ENCODE data around the gene TGM4.

Gene TGM4

GRCh38 chr3:44860117-44860516, 14.3 kb upstream of the TGM4 start:
- Histone ChIP-seq H3K27ac (replicated peaks; ENCODE audit: low read length) (no peak overlapping the region), H2BK12ac (ENCODE audit: low read length) (no peak overlapping the region), H2AK5ac (ENCODE audit: low read depth, low read length) (no peak overlapping the region), H3K4me1 (ENCODE audit: control insufficient read depth in 2 of 2, insufficient read depth in 1 of 2, low read depth in 1 of 2, low read length in 2 of 2) (peaks cover 0 to 4% of the 10 kb centered on the region in 2 donors), H3K4me3 (ENCODE audit: low read length in 2 of 2) (no peak overlapping the region), H4K8ac (ENCODE audit: low read depth, low read length) (no peak overlapping the region), H3K9me3 (replicated peaks in 1 of 2; ENCODE audit: control insufficient read depth in 2 of 2, insufficient read depth in 1 of 2, low read depth in 1 of 2, low read length in 2 of 2) (no peaks in the 10 kb centered on the region), H3K4me2 (ENCODE audit: insufficient read depth, low read length, poor library complexity, severe bottlenecking) (no peak overlapping the region), H4K91ac (ENCODE audit: low read depth, low read length, poor library complexity) (no peak overlapping the region), H3K18ac (ENCODE audit: low read length) (no peak overlapping the region), H2BK15ac (ENCODE audit: low read length) (no peak overlapping the region), H2AFZ (ENCODE audit: low read length) (no peak overlapping the region), H3K27me3 (ENCODE audit: control insufficient read depth in 3 of 3, insufficient read depth in 3 of 3, low read depth in 1 of 3, low read length in 3 of 3) (no peaks in the 10 kb centered on the region), H2BK5ac (ENCODE audit: low read length) (no peak overlapping the region), H2BK120ac (ENCODE audit: low read depth, low read length) (no peak overlapping the region), H3K4ac (ENCODE audit: low read length) (no peak overlapping the region), H3K36me3 (replicated peaks in 1 of 2; ENCODE audit: control insufficient read depth in 2 of 2, insufficient read depth in 2 of 2, low read length in 2 of 2) (peaks cover 2 to 69% of the 10 kb centered on the region in 2 donors), H3K14ac (ENCODE audit: low read length) (no peak overlapping the region), H3K23ac (ENCODE audit: low read depth, low read length, poor library complexity) (no peak overlapping the region), H3K79me1 (ENCODE audit: low read depth, low read length) (no peaks in the 10 kb centered on the region), H3K9ac (ENCODE audit: low read depth, low read length, poor library complexity) (no peak overlapping the region)
- no peak for DNase-seq (ENCODE audit: low spot score)
- no CpG with 5 or more reads among the region's 4 CpGs for WGBS, 2 donors (ENCODE audit: extremely low coverage in 2 of 2, insufficient read length in 2 of 2, insufficient replicate concordance in 1 of 2)

GRCh38 chr3:44861412-44862225, 12.8 kb upstream of the TGM4 start, which contains the start of gene TMEM42:
Gene TMEM42 (plus strand): TSS chr3:44861912. CDS start chr3:44861925, 13 bp downstream.
- H3K4ac ChIP-seq (ENCODE audit: low read length): peak within 1 kb of the TSS; percentile 29
- no peak within 1 kb of the TSS for H2BK5ac ChIP-seq (ENCODE audit: low read length)
- peaks cover 0 to 4% of the 10 kb centered on the region in 2 donors for H3K4me1 ChIP-seq (ENCODE audit: control insufficient read depth in 2 of 2, insufficient read depth in 1 of 2, low read depth in 1 of 2, low read length in 2 of 2)
- peak within 1 kb of the TSS; percentile 93 for H3K18ac ChIP-seq (ENCODE audit: low read length)
- peak within 1 kb of the TSS; percentile 74 for H3K27ac ChIP-seq (replicated peaks; ENCODE audit: low read length)
- H3K9me3 ChIP-seq (replicated peaks in 1 of 2; ENCODE audit: control insufficient read depth in 2 of 2, insufficient read depth in 1 of 2, low read depth in 1 of 2, low read length in 2 of 2): no peaks in the 10 kb centered on the region
- peaks cover 6 to 74% of the 10 kb centered on the region in 2 donors for H3K36me3 ChIP-seq (replicated peaks in 1 of 2; ENCODE audit: control insufficient read depth in 2 of 2, insufficient read depth in 2 of 2, low read length in 2 of 2)
- H2AFZ ChIP-seq (ENCODE audit: low read length): no peak within 1 kb of the TSS
- no peak within 1 kb of the TSS for H4K8ac ChIP-seq (ENCODE audit: low read depth, low read length)
- H3K27me3 ChIP-seq (ENCODE audit: control insufficient read depth in 3 of 3, insufficient read depth in 3 of 3, low read depth in 1 of 3, low read length in 3 of 3): no peaks in the 10 kb centered on the region
- no peak within 1 kb of the TSS for H2BK120ac ChIP-seq (ENCODE audit: low read depth, low read length)
- no peak within 1 kb of the TSS for H3K23ac ChIP-seq (ENCODE audit: low read depth, low read length, poor library complexity)
- no peak within 1 kb of the TSS for H3K14ac ChIP-seq (ENCODE audit: low read length)
- H3K9ac ChIP-seq (ENCODE audit: low read depth, low read length, poor library complexity): peak within 1 kb of the TSS; percentile 84
- no peak within 1 kb of the TSS for H2AK5ac ChIP-seq (ENCODE audit: low read depth, low read length)
- peak within 1 kb of the TSS in 1 of 2 donors; percentile 92 for H3K4me3 ChIP-seq (ENCODE audit: low read length in 2 of 2)
- peak within 1 kb of the TSS; percentile 70 for H3K4me2 ChIP-seq (ENCODE audit: insufficient read depth, low read length, poor library complexity, severe bottlenecking)
- no peak within 1 kb of the TSS for H4K91ac ChIP-seq (ENCODE audit: low read depth, low read length, poor library complexity)
- WGBS, 2 donors (ENCODE audit: extremely low coverage in 2 of 2, insufficient read length in 2 of 2, insufficient replicate concordance in 1 of 2): no CpG with 5 or more reads among the region's 91 CpGs
- no peaks in the 10 kb centered on the region for H3K79me1 ChIP-seq (ENCODE audit: low read depth, low read length)
- no peak within 1 kb of the TSS for H2BK15ac ChIP-seq (ENCODE audit: low read length)
- DNase-seq (ENCODE audit: low spot score): peak; percentile 83
- H2BK12ac ChIP-seq (ENCODE audit: low read length): no peak within 1 kb of the TSS

- H3K23ac ChIP-seq (ENCODE audit: low read depth, low read length, poor library complexity): no peak overlapping the region
- H3K4me2 ChIP-seq (ENCODE audit: insufficient read depth, low read length, poor library complexity, severe bottlenecking): peak overlapping the region; percentile 70
- H3K18ac ChIP-seq (ENCODE audit: low read length): no peak overlapping the region
- H3K4me1 ChIP-seq (ENCODE audit: control insufficient read depth in 2 of 2, insufficient read depth in 1 of 2, low read depth in 1 of 2, low read length in 2 of 2): peaks cover 0 to 4% of the 10 kb centered on the region in 2 donors
- no peaks in the 10 kb centered on the region for H3K9me3 ChIP-seq (replicated peaks in 1 of 2; ENCODE audit: control insufficient read depth in 2 of 2, insufficient read depth in 1 of 2, low read depth in 1 of 2, low read length in 2 of 2)
- peak overlapping the region; percentile 84 for H3K9ac ChIP-seq (ENCODE audit: low read depth, low read length, poor library complexity)
- no peaks in the 10 kb centered on the region for H3K27me3 ChIP-seq (ENCODE audit: control insufficient read depth in 3 of 3, insufficient read depth in 3 of 3, low read depth in 1 of 3, low read length in 3 of 3)
- no peak overlapping the region for H3K14ac ChIP-seq (ENCODE audit: low read length)
- peak; percentile 8 for DNase-seq (ENCODE audit: low spot score)
- no peak overlapping the region for H2BK120ac ChIP-seq (ENCODE audit: low read depth, low read length)
- no peak overlapping the region for H2AFZ ChIP-seq (ENCODE audit: low read length)
- no CpG with 5 or more reads among the region's 25 CpGs for WGBS, 2 donors (ENCODE audit: extremely low coverage in 2 of 2, insufficient read length in 2 of 2, insufficient replicate concordance in 1 of 2)
- H2BK15ac ChIP-seq (ENCODE audit: low read length): no peak overlapping the region
- no peak overlapping the region for H3K27ac ChIP-seq (replicated peaks; ENCODE audit: low read length)
- no peak overlapping the region for H2AK5ac ChIP-seq (ENCODE audit: low read depth, low read length)
- no peak overlapping the region for H2BK12ac ChIP-seq (ENCODE audit: low read length)
- no peak overlapping the region for H3K4ac ChIP-seq (ENCODE audit: low read length)
- H4K8ac ChIP-seq (ENCODE audit: low read depth, low read length): no peak overlapping the region
- no peaks in the 10 kb centered on the region for H3K79me1 ChIP-seq (ENCODE audit: low read depth, low read length)
- H3K36me3 ChIP-seq (replicated peaks in 1 of 2; ENCODE audit: control insufficient read depth in 2 of 2, insufficient read depth in 2 of 2, low read length in 2 of 2): peaks cover 7 to 76% of the 10 kb centered on the region in 2 donors
- peak overlapping the region in 1 of 2 donors; percentile 84 for H3K4me3 ChIP-seq (ENCODE audit: low read length in 2 of 2)
- H4K91ac ChIP-seq (ENCODE audit: low read depth, low read length, poor library complexity): no peak overlapping the region
- H2BK5ac ChIP-seq (ENCODE audit: low read length): no peak overlapping the region
These were observed 12.2 kb upstream of the TGM4 start for GRCh38 chr3:44862226-44862637.

- Histone ChIP-seq H3K36me3 (replicated peaks in 1 of 2; ENCODE audit: control insufficient read depth in 2 of 2, insufficient read depth in 2 of 2, low read length in 2 of 2) (peaks cover 7 to 71% of the 10 kb centered on the region in 2 donors), H4K91ac (ENCODE audit: low read depth, low read length, poor library complexity) (no peak overlapping the region)
- no CpG with 5 or more reads among the region's 7 CpGs for WGBS, 2 donors (ENCODE audit: extremely low coverage in 2 of 2, insufficient read length in 2 of 2, insufficient replicate concordance in 1 of 2)
These were observed 9.0 kb upstream of the TGM4 start for GRCh38 chr3:44865272-44866035.

More at GRCh38 chr3:44865272-44866035, 9.0 kb upstream of the TGM4 start:
- Histone ChIP-seq H3K4me2 (ENCODE audit: insufficient read depth, low read length, poor library complexity, severe bottlenecking) (no peak overlapping the region), H3K14ac (ENCODE audit: low read length) (no peak overlapping the region), H2BK15ac (ENCODE audit: low read length) (no peak overlapping the region), H2AFZ (ENCODE audit: low read length) (no peak overlapping the region), H3K27ac (replicated peaks; ENCODE audit: low read length) (no peak overlapping the region), H2BK120ac (ENCODE audit: low read depth, low read length) (no peak overlapping the region), H3K9me3 (replicated peaks in 1 of 2; ENCODE audit: control insufficient read depth in 2 of 2, insufficient read depth in 1 of 2, low read depth in 1 of 2, low read length in 2 of 2) (peaks cover 0 to 6% of the 10 kb centered on the region in 2 donors), H3K4me1 (ENCODE audit: control insufficient read depth in 2 of 2, insufficient read depth in 1 of 2, low read depth in 1 of 2, low read length in 2 of 2) (peaks cover 0 to 4% of the 10 kb centered on the region in 2 donors), H3K23ac (ENCODE audit: low read depth, low read length, poor library complexity) (peak overlapping the region; percentile 35), H2BK12ac (ENCODE audit: low read length) (no peak overlapping the region), H3K9ac (ENCODE audit: low read depth, low read length, poor library complexity) (no peak overlapping the region), H2BK5ac (ENCODE audit: low read length) (no peak overlapping the region), H3K27me3 (ENCODE audit: control insufficient read depth in 3 of 3, insufficient read depth in 3 of 3, low read depth in 1 of 3, low read length in 3 of 3) (no peaks in the 10 kb centered on the region), H3K79me1 (ENCODE audit: low read depth, low read length) (no peaks in the 10 kb centered on the region), H3K18ac (ENCODE audit: low read length) (no peak overlapping the region), H3K4ac (ENCODE audit: low read length) (no peak overlapping the region), H4K8ac (ENCODE audit: low read depth, low read length) (no peak overlapping the region), H2AK5ac (ENCODE audit: low read depth, low read length) (no peak overlapping the region), H3K4me3 (ENCODE audit: low read length in 2 of 2) (no peak overlapping the region)
- no peak for DNase-seq (ENCODE audit: low spot score)

Data from neuronal stem cell (in vitro differentiated cells).